K562 (cell line): Measurements from ENCODE around the gene DGCR8. TPM values are rescaled to one million over a fixed set of nuclear protein-coding genes. Genes with fewer than 3 reads are reported as not detected.

Source experiments
- ARHGAP35 ChIP-seq: fragments of 450-650 bp; IDR thresholded peaks from 2 replicates; pipeline ENCODE4 v1.6.1; 2018; ENCODE audit not compliant: partially characterized antibody
- ATF1 ChIP-seq, 2 experiments: fragments of 450-650 bp in 1 of 2; IDR thresholded peaks; 2 replicates each; pipeline ENCODE4 v1.6.1; 2016; ENCODE audit warnings: missing compliant biosample characterization in 1 of 2, missing genetic modification characterization in 1 of 2
- ATF7 ChIP-seq: fragments of 450-650 bp; IDR thresholded peaks from 2 replicates; pipeline ENCODE4 v1.7.1; 2014; ENCODE audit warnings: mild to moderate bottlenecking, moderate library complexity
- BCL6 ChIP-seq: fragments of 250-450 bp; sonication (Bioruptor Pico); IDR thresholded peaks from 2 replicates; pipeline ENCODE4 v1.4.0; 2020
- CHD1 ChIP-seq: fragments of 200-600 bp; sonication (generic); IDR thresholded peaks from one replicate; pipeline ENCODE4 v1.6.1; 2012; ENCODE audit warnings: mild to moderate bottlenecking, moderate library complexity, low read length, inconsistent platforms
- CREB1 ChIP-seq, 2 experiments: sonication (generic) in 1 of 2; formaldehyde crosslinking in 1 of 2; IDR thresholded peaks; 2 replicates each; pipeline versions ENCODE4 v1.6.1 to v1.8.0; 2012 to 2022; ENCODE audit warnings: inconsistent platforms in 1 of 2, mild to moderate bottlenecking in 1 of 2, missing genetic modification reagents in 1 of 2, moderate library complexity in 1 of 2
- E4F1 ChIP-seq: fragments of 250-450 bp; sonication (Bioruptor Pico); IDR thresholded peaks from 2 replicates; pipeline ENCODE4 v1.5.0; 2021; ENCODE audit warnings: mild to moderate bottlenecking, borderline replicate concordance
- ETV6 ChIP-seq, 3 experiments: fragments of 150-350 bp in 1 of 3; sonication (generic) in 1 of 3; formaldehyde crosslinking in 1 of 3; IDR thresholded peaks; 2 replicates each; pipeline versions ENCODE4 v1.6.1 to v1.8.0; 2014 to 2022; ENCODE audit warnings: borderline replicate concordance in 2 of 3, low read depth in 2 of 3, antibody characterized with exemption in 1 of 3, low read length in 1 of 3, mild to moderate bottlenecking in 1 of 3, missing genetic modification reagents in 1 of 3
- GMEB1 ChIP-seq: fragments of 250-450 bp; sonication (Bioruptor Pico); IDR thresholded peaks from 2 replicates; pipeline ENCODE4 v1.4.0; 2020; ENCODE audit warnings: mild to moderate bottlenecking
- HCFC1 ChIP-seq: IDR thresholded peaks from 2 replicates; pipeline ENCODE4 v1.6.1; 2012; ENCODE audit warnings: low read depth, low read length, improper control_type of control experiment
- KDM4B ChIP-seq, 2 experiments: fragments of 450-650 bp in 1 of 2; sonication (generic) in 1 of 2; IDR thresholded peaks; 2 replicates each; pipeline ENCODE4 v1.6.1; 2016 to 2017; ENCODE audit warnings: borderline replicate concordance in 2 of 2, antibody characterized with exemption in 1 of 2, low read depth in 1 of 2, mild to moderate bottlenecking in 1 of 2
- KLF16 ChIP-seq: IDR thresholded peaks from 2 replicates; pipeline ENCODE4 v1.6.1; 2016; ENCODE audit warnings: antibody characterized with exemption
- NFE2L1 ChIP-seq: fragments of 450-650 bp; IDR thresholded peaks from 2 replicates; pipeline ENCODE4 v1.6.1; 2016; ENCODE audit warnings: missing genetic modification characterization, low read depth, mild to moderate bottlenecking, missing compliant biosample characterization, moderate library complexity, borderline replicate concordance
- PHB2 ChIP-seq: fragments of 450-650 bp; IDR thresholded peaks from 2 replicates; pipeline ENCODE4 v1.6.1; 2017; ENCODE audit warnings: low read depth
- POLR2AphosphoS2 ChIP-seq: IDR thresholded peaks from 2 replicates; pipeline ENCODE4 v1.6.1; 2012; ENCODE audit warnings: low read length, improper control_type of control experiment
- PRPF4 ChIP-seq: fragments of 200-400 bp; formaldehyde crosslinking; IDR thresholded peaks from one replicate; pipeline ENCODE4 v1.6.1; 2017; ENCODE audit warnings: low read length, low read depth, mild to moderate bottlenecking; ENCODE audit not compliant: insufficient read depth, poor library complexity, severe bottlenecking
- RBM14 ChIP-seq: fragments of 200-400 bp; formaldehyde crosslinking; IDR thresholded peaks from 2 replicates; pipeline ENCODE4 v1.6.1; 2018; ENCODE audit warnings: low read depth, mild to moderate bottlenecking, low read length, moderate library complexity, borderline replicate concordance; ENCODE audit not compliant: insufficient read depth
- SRSF9 ChIP-seq: fragments of 200-400 bp; formaldehyde crosslinking; IDR thresholded peaks from 2 replicates; pipeline ENCODE4 v1.6.1; 2017; ENCODE audit warnings: low read depth, low read length, borderline replicate concordance
- USF2 ChIP-seq: sonication (generic); formaldehyde crosslinking; IDR thresholded peaks from 2 replicates; pipeline ENCODE4 v1.5.0; 2020; ENCODE audit warnings: missing genetic modification reagents
- ZBTB1 ChIP-seq: sonication (generic); formaldehyde crosslinking; IDR thresholded peaks from 2 replicates; pipeline ENCODE4 v1.8.1; 2023; ENCODE audit warnings: missing genetic modification reagents, low read depth, mild to moderate bottlenecking, borderline replicate concordance
- ZFPM2 ChIP-seq: fragments of 250-450 bp; sonication (Bioruptor Pico); IDR thresholded peaks from 2 replicates; pipeline ENCODE4 v1.5.1; 2022; ENCODE audit warnings: mild to moderate bottlenecking
- ZNF165 ChIP-seq: fragments of 250-450 bp; sonication (Bioruptor Pico); IDR thresholded peaks from 2 replicates; pipeline ENCODE4 v1.4.0; 2020; ENCODE audit warnings: borderline replicate concordance
- ZNF696 ChIP-seq: fragments of 250-450 bp; sonication (Bioruptor Pico); conservative IDR thresholded peaks from 2 replicates; pipeline ENCODE4 v1.4.0; 2020; ENCODE audit warnings: mild to moderate bottlenecking, moderate library complexity
- ZNF707 ChIP-seq: fragments of 250-450 bp; sonication (Bioruptor Pico); conservative IDR thresholded peaks from 2 replicates; pipeline ENCODE4 v1.8.0; 2022; ENCODE audit warnings: inconsistent platforms, mild to moderate bottlenecking, moderate library complexity
- ZNF780A ChIP-seq: fragments of 250-450 bp; sonication (Bioruptor Pico); IDR thresholded peaks from 2 replicates; pipeline ENCODE4 v1.5.0; 2021; ENCODE audit warnings: mild to moderate bottlenecking
- polyA plus RNA-seq, 8 experiments: library from polyadenylated mRNA; depleted of rRNA in 4 of 8; stranded (reverse) in 5 of 8; unstranded in 3 of 8; fragments of >200 nt; fragmentation: Nextera tagmentation in 2 of 8; fragmentation: Illumina TruSeq in 1 of 8; extraction: Ambion mirVana in 2 of 8; extraction: Trizol in 1 of 8; gene quantifications; 2 replicates each; pipeline versions ENCODE4 v1.2.1 to v1.2.3, GENCODE V29; 2011 to 2014; ENCODE audit warnings: inconsistent platforms in 1 of 8, missing spikeins in 1 of 8
- total RNA-seq, 7 experiments: library from RNA; depleted of rRNA in 6 of 7; stranded (reverse); fragments of >200 nt in 6 of 7; fragmentation: Illumina TruSeq in 2 of 7; extraction: Trizol in 2 of 7; gene quantifications; 2 replicates each; pipeline versions ENCODE4 v1.2.1 to v1.2.3, GENCODE V29; 2011 to 2021; ENCODE audit warnings: low replicate concordance in 1 of 7

DGCR8 gene
- total and polyA plus RNA-seq, 9 of the 15 experiments (the other 6 are each of a cell fraction or from before 2014, with no cell fraction given): 5.9 to 144 (median 80.1) TPM

- TF ChIP-seq E4F1 (no peak), ZNF707 (CRISPR knock-in tag) (no peak), HCFC1 (0 out of 2 replicates have a peak, but pooled peaks have one; percentile 7), BCL6 (CRISPR knock-in tag) (no peak), NFE2L1 (no peak), SRSF9 (no peak), KLF16 (peak; percentile 43; the same call in 1 of the 2 replicates), ARHGAP35 (no peak), PRPF4 (no peak), CHD1 (peak; percentile 96), ETV6 (IDR thresholded peaks at IDR 0.05; ENCODE audit: borderline replicate concordance in 1 of 2, low read depth in 2 of 2, low read length in 1 of 2) (no peak), ETV6 (CRISPR knock-in tag; IDR thresholded peaks at IDR 0.05; ENCODE audit: borderline replicate concordance) (no peak), ATF7 (no peak), ZFPM2 (CRISPR knock-in tag) (peak; percentile 56; the same call in 1 of the 2 replicates), USF2 (CRISPR knock-in tag) (no peak), RBM14 (no peak), ZNF165 (CRISPR knock-in tag) (no peak), ZBTB1 (CRISPR knock-in tag) (no peak), CREB1 (IDR thresholded peaks at IDR 0.05) (no peak), CREB1 (CRISPR knock-in tag; IDR thresholded peaks at IDR 0.05) (no peak), POLR2AphosphoS2 (no peak), ZNF696 (CRISPR knock-in tag) (0 out of 2 replicates have a peak, but pooled peaks have one; percentile 7), GMEB1 (no peak), KDM4B (IDR thresholded peaks at IDR 0.05; ENCODE audit: borderline replicate concordance in 2 of 2, low read depth in 1 of 2) (no peak), ATF1 (CRISPR knock-in tag; IDR thresholded peaks at IDR 0.05) (no peak), ATF1 (tag; IDR thresholded peaks at IDR 0.05) (no peak), ZNF780A (CRISPR knock-in tag) (no peak), PHB2 (no peak)
Measured at GRCh38 chr22:20071524-20071972, 8.5 kb upstream of the DGCR8 start (continued).
